GM04504 (cell line): ENCODE data around the gene RPL22L1.
"Not testable (repeated sequence)": the region's sequence is repeated elsewhere in the genome, so short reads cannot be mapped to it uniquely, and the experiment has no call there.

Source experiments
- DNase-seq: peaks from one replicate; pipeline ENCODE4 v3.0.0-alpha.2; 2012; ENCODE audit warnings: low read depth

Gene RPL22L1

GRCh38 chr3:170877311-170877710 is 7.3 kb upstream of the RPL22L1 start:
- DNase-seq = not testable (repeated sequence)

DNA sequence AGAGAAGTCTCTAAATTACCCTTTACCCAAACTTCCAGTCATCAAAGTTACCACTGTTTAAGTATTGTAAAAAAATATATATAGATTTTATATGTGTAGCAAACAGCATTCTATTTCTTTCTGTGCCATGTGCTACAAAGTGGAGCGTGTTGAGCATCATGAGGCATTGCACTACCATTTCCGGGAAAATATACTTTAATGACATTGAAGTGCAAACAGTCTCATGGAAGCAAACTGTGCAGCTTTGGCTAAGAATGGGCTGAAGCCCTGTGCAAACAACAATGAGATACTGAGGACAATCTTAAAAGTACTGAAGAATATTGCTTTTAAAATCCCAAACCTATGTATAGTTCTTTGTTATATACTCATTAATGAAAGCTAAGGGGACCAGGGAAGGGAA is 6.5 kb upstream of the RPL22L1 start:
- DNase-seq = no peak

DNA sequence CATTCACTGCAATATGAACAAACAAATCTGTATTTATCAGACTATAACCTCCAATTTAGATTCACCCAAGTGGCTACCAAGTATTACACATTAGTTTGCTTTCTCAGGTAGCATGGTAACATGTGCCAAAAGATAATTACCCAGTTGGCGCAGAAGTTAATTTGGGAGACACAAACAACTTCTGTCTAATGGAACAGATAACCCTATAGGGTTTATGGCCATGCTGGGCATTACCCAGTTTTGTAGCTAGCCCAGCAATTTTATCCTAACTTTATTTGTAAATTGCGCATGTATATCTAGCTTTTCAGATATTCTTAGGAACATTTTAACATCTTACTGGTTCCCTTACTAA is 780 bp downstream of the RPL22L1 start:
- no peak for DNase-seq

GRCh38 chr3:170868577-170869238 is 1.3 kb downstream of the RPL22L1 start:
- DNase-seq = no peak

DNA sequence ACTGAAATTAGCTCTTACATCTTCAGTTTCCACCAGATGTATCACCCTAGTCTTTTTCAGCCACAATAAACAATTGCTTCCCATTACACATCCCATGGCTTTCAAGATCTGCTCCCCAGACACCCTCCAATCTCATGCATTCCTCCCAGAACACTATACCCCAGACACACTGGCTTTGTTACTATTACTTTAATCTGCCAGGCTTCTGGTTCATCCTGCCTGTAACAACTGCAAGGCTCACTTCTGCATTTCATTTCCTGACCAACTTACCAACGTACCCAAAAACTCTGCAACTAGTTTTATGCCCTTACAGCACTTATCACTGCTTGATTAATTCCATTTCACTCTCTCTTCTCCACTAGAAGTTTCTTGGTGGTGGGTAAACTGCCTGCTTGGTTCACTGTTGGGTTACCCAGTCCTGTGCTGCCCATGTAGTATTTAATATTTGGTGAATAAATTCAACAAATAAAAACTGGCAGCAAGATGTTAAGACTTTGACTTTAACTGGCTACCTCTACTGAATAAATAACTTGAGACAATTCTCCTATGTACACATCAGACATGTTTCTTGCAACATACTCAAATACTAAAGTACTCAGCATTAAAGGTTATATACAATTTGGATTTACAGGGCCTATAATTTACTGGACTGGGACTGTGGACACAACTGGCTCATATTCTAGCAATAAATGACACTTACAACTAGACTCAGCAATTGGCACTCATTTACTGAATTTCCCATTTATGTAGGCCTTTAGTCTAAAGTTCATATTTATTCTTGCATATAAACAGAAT is 2.7 kb downstream of the RPL22L1 start:
- DNase-seq = no peak

DNA sequence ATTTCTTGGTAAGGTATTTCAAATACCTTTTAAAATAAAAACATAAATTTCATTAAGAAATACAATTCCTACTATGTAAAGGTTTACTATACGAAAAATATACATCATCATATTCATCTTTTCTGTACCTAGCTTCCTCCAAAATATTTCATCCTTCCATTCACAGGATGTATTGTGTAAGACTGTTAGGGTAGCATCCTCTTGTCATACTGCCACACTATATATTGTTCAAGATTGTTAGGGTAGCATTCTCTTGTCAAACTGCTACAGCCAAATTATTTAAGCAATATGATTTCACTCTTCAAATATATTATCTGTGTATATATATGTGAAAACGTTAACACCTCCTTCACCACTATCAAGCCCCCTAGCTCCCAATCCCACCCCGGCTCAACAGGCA is 3.5 kb downstream of the RPL22L1 start:
- no peak for DNase-seq

- no peak for DNase-seq
Measured at GRCh38 chr3:170865209-170866094, 4.5 kb downstream of the RPL22L1 start.

- DNase-seq = no peak
Measured at GRCh38 chr3:170864525-170865208, 5.3 kb downstream of the RPL22L1 start.

DNA sequence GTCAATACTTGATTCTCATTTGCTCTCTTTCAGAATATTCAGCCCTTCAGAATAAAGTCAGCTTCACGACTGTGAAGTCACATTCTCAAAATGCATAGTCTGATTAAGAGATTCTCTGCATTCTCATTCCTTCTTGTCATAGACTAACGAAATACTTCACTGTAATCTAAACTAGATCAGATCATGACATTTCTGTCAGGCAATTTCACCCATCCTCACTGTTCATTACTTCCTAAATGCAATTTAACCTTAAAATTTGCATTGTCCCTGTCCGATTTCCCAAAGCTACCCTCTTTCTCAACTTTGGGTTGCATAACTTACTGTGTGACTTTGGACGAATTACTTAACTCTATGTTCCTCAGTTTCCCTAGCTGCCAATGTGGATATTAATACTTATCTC is 6.2 kb downstream of the RPL22L1 start:
- no peak for DNase-seq

GRCh38 chr3:170862618-170863374 is 7.2 kb downstream of the RPL22L1 start:
- DNase-seq = no peak

GRCh38 chr3:170858599-170858998 is 11.4 kb downstream of the RPL22L1 start:
- no peak for DNase-seq

DNA sequence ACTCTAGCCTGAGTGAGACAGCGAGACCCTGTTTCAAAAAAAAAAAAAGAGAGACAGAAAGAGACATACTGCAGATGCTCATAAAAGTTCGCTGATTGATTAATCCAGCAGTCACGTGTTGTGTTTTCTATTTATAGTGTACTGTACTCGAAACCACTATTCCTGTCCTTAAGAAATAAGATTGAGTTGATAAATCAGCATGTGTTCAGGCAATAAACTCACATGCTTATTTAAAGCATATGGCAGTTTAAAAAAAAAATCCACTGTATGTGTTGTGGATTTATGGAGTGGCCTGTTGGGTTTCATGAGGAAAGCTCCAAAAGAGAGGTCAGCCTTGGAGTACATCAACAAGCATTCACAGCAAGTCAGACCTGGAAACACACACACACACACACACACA is 17.7 kb downstream of the RPL22L1 start:
- DNase-seq = no peak

DNA sequence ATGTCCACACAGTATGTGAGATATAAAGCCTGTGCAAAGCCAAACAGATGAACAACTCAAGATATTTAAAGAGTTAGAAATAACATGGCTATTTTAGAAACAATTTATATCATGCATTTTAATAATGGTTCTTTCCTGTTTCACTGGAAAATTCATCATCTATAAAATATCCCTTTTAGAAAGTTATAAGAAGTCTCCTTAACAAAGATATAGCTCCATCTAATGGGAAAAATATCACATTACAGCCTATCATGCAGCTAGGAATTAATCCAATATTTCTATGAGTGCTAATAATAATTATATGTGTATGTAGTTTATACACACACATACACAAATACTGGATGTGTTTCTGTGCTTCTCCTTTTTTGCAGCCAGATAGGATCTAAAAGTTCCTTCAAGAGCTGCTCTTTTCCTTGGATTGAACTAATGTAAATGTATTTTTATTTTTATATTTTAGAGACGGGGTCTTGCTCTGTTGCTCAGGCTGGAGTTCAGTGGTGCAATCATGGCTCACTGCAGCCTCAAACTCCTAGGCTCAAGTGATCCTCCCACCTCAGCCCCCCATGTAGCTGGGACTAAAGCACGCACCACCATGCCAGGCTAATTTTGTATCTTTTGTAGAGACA is 21.6 kb downstream of the RPL22L1 start:
- DNase-seq = no peak

- DNase-seq = no peak
Measured at GRCh38 chr3:170844377-170844776, 25.6 kb downstream of the RPL22L1 start.

DNA sequence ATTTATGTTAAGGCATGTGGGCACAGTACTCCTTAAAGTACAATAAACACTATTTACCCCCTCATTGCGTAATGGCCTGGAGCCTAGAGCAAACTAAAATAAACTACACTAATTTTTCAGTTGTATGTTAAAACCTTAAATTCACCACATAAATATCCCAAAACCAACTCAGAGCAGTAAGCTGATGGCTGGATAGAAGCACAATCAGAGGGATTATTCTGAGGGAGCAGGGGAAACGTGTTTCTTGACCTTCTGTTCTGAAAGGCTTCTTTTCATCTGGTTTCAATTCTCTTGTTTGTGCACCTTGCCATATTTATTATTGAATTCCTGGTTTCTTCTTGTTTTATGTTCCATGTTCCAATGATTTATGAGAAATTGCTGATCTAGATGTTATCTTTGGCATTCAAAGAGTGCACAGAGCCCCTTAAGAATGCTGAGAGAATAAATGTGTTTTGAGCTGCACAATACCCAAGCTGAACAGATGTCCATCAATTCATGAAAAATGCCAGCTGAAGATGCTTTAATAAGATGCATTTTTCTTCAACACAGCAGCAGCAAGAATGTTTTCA is 29.6 kb downstream of the RPL22L1 start:
- peak; percentile 20 for DNase-seq

- DNase-seq = no peak
Measured at GRCh38 chr3:170839518-170840100, 30.4 kb downstream of the RPL22L1 start.

GRCh38 chr3:170836491-170836890 is 33.5 kb downstream of the RPL22L1 start:
- no peak for DNase-seq

DNA sequence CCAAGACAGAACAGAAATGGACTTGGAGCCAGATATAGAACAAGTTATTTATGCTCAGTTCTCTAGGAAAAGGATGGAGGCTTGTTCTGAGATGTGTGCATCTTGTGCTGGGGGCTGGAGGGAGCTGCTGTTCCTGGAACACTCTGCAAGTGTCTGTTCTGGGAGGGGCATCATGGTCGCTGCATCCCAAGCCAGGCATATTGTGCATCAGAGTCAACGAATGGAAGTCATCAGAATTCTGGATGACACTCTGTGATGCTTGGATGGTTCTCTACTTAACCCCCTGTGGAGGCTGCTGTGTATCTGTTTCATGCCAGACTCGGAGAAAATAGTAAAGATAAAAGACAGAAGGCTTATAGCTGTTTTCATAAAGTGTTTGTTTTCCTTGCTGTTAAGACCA is 34.7 kb downstream of the RPL22L1 start:
- no peak for DNase-seq

DNA sequence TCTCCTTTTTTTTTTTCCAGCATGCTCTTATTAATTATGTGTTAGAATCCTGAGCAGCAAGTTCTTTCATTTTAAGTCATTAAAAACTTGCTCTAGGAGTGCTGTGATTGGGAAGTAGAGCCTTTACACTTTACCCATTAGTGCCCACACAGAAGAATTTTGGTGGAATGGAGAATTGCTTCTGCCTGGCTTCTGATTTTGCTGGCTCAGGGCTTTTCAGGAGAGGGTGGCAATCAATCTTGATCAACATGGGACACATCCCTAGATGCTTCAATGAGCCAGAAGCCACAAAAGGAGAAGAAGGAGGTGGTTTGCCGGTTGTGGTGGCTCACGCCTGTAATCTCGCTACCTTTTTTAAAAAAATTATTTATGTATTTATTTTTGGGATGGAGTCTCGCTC is 39.4 kb downstream of the RPL22L1 start:
- DNase-seq = no peak

GRCh38 chr3:170829546-170830272 is 40.3 kb downstream of the RPL22L1 start:
- no peak for DNase-seq
